HG03439 (cell line): ENCODE measurements around the gene SYT2.
"Not testable (repeated sequence)": the region's sequence is repeated elsewhere in the genome, so short reads cannot be mapped to it uniquely, and the experiment has no call there.

ENCODE experiments used
- ATAC-seq: cut with Tn5 transposase; IDR thresholded peaks from one replicate; pipeline ENCODE4 v1.9.1; 2021; ENCODE audit warnings: mild to moderate bottlenecking, moderate library complexity; ENCODE audit not compliant: unreplicated experiment

The SYT2 gene

GRCh38 chr1:202578001-202578504 lies 132.2 kb downstream of the SYT2 start:
- no peak for ATAC-seq

DNA sequence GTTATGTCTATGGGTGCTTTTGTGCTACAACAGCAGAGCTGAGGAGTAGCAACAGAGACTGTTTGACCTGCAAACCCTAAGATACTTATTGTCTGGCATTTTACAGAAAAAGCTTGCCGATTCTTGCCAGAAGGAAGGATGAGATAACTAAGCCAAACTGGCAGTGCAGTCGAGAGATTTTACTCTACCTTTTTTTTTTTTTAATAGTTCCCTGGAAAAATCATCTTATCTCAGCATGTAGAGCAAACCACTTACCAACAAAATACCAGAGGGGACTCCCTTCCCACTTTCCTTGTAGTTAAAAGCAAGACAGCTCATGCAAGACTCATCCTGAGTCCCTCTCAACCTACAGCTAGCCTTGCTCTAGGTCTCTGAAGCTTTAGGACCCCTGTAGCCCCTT lies 132.9 kb downstream of the SYT2 start:
- no peak for ATAC-seq

GRCh38 chr1:202576816-202577215 lies 133.4 kb downstream of the SYT2 start:
- no peak for ATAC-seq

- no peak for ATAC-seq
Measured at GRCh38 chr1:202575918-202576653, 134.2 kb downstream of the SYT2 start.

DNA sequence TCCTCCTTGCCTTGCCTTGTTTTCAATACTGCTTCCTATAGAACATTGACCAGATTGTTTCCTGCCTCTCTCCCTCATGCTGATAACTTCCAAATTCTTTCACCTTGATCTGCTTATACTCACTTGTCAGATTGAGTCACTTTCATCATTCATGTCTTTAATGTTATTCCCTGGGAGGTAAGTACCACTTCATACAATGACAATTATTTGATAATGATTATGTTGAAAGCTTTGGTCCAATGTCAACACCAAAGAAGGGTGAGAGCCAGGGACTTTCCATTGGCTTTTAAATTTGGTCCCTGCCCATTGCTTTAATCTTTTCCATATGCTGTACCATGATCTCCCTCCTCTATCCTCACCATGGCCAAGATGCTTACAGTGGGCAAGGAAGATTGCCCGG lies 137.4 kb downstream of the SYT2 start:
- no peak for ATAC-seq

DNA sequence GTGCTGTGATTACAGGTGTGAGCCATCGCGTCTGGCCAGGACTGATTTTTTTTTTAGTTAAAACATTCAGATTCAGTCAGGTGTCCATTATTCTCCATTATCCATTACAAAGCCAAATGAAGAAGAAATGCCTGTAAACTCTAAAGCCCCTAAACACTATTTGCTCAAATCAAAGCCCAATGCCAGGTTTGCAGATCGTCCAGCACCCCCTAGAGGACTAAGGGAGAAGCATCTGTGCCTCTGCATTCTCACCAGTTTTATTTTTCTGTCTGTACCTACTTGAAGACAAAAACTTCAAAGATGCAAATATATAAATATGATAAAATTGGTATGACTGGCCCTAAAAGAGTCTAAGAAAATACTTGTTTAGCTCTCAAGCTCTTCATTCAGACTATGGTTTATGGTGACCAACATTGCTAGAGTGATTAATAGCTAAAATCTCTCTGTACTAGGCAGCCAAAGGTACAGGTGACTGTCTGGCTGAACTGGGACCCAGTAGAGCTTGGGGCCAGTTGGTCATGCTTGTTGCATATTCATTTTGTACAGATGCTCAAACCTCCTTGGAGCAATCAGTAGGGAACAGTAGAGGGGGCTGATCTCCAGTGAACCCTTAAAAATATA lies 138.4 kb downstream of the SYT2 start:
- no peak for ATAC-seq

DNA sequence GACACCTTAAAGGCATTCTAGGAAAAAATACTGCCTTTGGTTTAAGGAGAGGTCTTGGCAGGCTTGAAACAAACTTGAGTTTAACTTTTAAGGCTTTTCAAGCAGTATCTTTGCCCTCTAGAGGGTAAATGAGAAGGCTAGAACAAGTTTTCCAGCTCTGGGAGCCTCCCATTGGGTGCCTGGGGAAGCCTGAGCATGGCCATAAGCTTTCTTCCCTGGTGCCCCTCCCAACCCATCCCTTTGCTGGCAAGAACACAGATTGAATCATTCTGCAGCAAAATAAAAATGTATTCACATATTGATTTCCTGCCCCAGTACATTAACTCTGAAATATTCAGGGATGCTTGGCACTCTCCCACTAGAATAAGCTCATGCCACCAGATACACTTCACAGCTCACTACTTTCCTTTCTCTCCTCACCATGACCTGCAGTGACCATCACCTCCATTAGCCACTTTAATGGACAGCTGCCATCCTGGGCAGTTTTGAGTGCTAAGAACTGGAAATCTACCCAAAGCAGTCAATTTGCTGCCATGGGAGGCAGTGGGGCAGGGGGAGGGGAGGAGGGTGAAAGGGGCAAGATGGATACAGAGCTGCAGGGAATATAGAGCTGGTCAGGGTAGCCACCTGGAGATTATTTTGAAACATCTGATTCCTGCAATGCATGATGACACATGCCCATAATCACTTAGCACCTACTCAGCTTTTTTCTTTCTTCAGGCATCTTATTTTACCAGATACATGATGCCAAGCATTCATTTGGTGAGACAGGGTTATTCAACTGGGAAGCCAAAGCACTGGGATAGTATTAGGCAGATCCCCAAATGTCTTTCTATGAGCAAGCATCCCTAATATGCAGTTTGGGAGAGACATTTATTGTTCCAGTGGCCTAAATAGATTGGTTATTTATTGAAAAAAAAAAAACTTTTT lies 140.6 kb downstream of the SYT2 start:
- ATAC-seq: no peak

GRCh38 chr1:202568826-202569225 lies 141.4 kb downstream of the SYT2 start:
- no peak for ATAC-seq

- ATAC-seq: no peak
Measured at GRCh38 chr1:202568410-202568809, 141.8 kb downstream of the SYT2 start.

DNA sequence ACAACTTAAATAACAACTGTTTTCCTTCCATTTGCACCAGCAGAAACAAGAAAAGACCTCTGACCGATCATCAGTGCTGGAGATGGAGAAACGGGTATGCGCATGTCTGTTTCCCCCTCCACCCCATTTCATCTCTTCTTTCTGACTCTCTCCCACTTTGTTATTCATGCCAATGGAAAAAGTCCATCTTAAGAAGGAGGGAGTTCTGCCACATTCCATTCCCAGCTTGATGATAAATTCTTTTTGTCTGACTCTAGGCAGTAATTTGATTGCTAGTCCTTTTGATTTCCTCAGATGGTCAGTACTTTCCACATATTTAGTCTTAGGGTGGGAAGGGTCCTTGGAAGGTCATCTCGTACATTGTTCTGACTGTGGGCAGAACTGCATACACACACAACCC lies 142.5 kb downstream of the SYT2 start:
- ATAC-seq: no peak

- ATAC-seq: no peak
Measured at GRCh38 chr1:202565890-202566602, 144.2 kb downstream of the SYT2 start.

DNA sequence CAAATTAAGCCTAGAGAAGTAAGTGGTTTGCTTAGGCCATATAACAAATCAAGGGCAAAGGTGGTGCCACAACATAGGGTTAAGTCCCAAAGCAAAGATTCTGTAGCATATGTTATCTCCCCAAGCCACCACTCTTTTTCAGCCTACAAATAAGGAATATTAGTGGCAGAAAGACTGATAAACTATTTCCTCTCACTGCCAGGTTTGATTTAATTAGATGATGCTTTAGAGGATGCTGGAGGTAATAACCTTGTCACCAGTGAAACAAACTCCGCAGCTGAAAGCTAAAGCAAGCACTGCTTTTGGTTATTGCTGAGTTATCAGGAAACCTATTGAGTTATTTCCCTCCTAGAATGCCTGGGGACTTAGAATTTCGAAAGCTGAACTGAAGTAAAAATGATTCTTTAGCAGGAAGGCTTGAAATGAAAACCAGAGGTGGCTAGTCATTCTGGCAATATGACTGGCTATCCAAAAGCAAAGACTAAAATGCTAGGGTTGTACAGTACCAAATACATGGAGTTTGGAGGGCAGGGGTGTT lies 145.2 kb downstream of the SYT2 start:
- ATAC-seq: no peak

- ATAC-seq: no peak
Measured at GRCh38 chr1:202563818-202564217, 146.4 kb downstream of the SYT2 start.

- ATAC-seq: no peak
Measured at GRCh38 chr1:202562444-202563060, 147.7 kb downstream of the SYT2 start.

GRCh38 chr1:202561726-202562443 lies 148.4 kb downstream of the SYT2 start:
- ATAC-seq: no peak

DNA sequence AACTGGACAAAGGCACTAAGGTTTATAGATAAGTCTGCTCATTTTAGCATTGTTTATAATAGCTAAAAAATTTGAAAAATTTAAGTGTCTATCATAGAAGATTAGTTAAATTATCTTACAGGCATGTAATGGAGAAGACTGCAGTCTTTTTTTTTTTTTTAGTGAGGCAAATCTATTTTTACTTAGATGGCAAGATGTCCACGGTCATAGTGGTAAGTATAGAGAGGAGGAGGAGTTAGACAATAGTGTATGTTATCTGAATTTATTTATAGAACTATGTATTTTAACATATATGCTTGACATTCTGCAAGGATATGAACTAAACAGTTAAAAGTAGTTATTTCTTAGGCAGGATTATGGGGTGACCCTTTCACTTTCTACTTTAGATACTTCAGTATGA lies 149.0 kb downstream of the SYT2 start:
- no peak for ATAC-seq

DNA sequence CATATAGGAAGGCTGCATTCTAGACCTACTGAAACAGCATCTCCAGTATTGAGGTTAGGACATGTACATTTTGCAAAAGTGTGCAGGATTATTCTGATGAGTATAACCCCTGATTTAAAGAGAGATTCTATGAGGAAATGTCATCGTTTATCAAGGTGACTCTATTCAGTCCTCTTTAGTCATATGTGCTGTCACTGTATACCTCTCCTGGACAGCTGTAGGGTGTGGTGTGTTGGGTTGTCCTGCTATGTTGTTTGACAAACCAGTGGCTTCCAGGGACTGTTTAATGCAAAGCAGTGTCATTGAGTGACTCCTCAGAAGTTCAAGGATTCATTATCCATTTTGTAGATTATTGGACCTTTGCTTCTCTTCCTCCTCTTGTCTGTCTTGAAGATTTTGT lies 152.6 kb downstream of the SYT2 start:
- ATAC-seq: not testable (repeated sequence)

DNA sequence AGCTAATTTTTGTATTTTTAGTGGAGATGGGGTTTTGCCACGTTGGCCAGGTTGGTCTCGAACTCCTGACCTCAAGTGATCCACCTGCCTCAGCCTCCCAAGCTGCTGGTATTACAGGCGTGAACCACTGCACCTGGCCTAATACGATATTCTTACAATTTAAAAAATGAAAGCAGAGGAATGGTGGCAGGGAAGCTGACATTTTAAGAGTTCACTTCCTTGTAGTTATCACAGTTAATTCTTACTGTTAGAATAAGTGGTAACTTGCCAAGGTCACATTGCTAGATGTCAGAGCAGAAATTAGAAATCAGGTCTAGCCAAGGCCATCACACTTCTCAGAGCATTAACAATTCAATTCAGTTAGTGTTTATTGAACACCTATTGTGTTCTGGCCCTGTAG lies 154.2 kb downstream of the SYT2 start:
- not testable (repeated sequence) for ATAC-seq

- not testable (repeated sequence) for ATAC-seq
Measured at GRCh38 chr1:202554619-202555018, 155.6 kb downstream of the SYT2 start.
